Omental fat pad (tissue), 4 donors: ENCODE measurements around the gene SMARCD2. TPM values are rescaled to one million over a fixed set of nuclear protein-coding genes. Genes with fewer than 3 reads are reported as not detected.

Experiments used
- ATAC-seq: fragments of 150-250 bp; one replicate; pipeline ENCODE4 v1.9.1; 2016; ENCODE audit warnings: mild to moderate bottlenecking, moderate library complexity; ENCODE audit not compliant: low FRiP score
- DNase-seq: peaks from one replicate; pipeline ENCODE4 v3.0.0-alpha.2; 2019; ENCODE audit warnings: low spot score
- CTCF ChIP-seq, 3 donors: fragments of 450-650 bp; IDR thresholded peaks; one replicate each; pipeline ENCODE4 v1.5.1; 2016 to 2017; ENCODE audit warnings: antibody characterized with exemption in 3 of 3, mild to moderate bottlenecking in 3 of 3, moderate library complexity in 2 of 3
- small RNA-seq: library from RNA; depleted of rRNA; stranded (forward); fragments of <200 nt; gene quantifications from one replicate; pipeline ENCODE3, GENCODE V24; 2016
- total RNA-seq, 4 donors: library from RNA; depleted of rRNA; stranded (reverse); fragments of >200 nt; gene quantifications; one replicate each; pipeline ENCODE4 v1.1.0, GENCODE V29; 2016

SMARCD2 gene
- total RNA-seq, 4 donors from 2014 or later = 77.5 to 246 (median 109) TPM

- DNase-seq (no peak), ATAC-seq (no peak)
- TF ChIP-seq CTCF (IDR thresholded peaks at IDR 0.05) = no peak
Observed at GRCh38 chr17:63786971-63787711, 55.3 kb downstream of the SMARCD2 start.

- no peak for TF ChIP-seq CTCF (IDR thresholded peaks at IDR 0.05)
- ATAC-seq = no peak
- no peak for DNase-seq
Observed at GRCh38 chr17:63786117-63786516, 56.4 kb downstream of the SMARCD2 start.

- no peak for DNase-seq
- no peak for TF ChIP-seq CTCF (IDR thresholded peaks at IDR 0.05)
- no peak for ATAC-seq
Observed at GRCh38 chr17:63785556-63785955, 56.9 kb downstream of the SMARCD2 start.

- ATAC-seq = no peak
- DNase-seq = no peak
- TF ChIP-seq CTCF (IDR thresholded peaks at IDR 0.05) = no peak
Observed at GRCh38 chr17:63783522-63783921, 59.0 kb downstream of the SMARCD2 start.

Small RNA genes within 50 kb of the gene (small RNA-seq; reads per million reads assigned to genes)
- not detected for gene AC040958.1

Other genes starting within 250 kb of the SMARCD2 start
- 10 to 100 TPM in 2 of 4 donors, 1 to 10 TPM in 2; 8.5 to 12.0 (median 10.1) TPM for gene TACO1, start 241.8 kb downstream of the SMARCD2 start, total RNA-seq
- gene MAP3K3, start 220.3 kb downstream of the SMARCD2 start, total RNA-seq = 10 to 100 TPM; 47.0 to 89.8 (median 53.7) TPM
- 10 to 100 TPM in 2 of 4 donors, 1 to 10 TPM in 2; 4.4 to 44.9 (median 16.5) TPM for gene LIMD2, start 142.6 kb downstream of the SMARCD2 start, total RNA-seq
- gene STRADA, start 100.9 kb downstream of the SMARCD2 start, total RNA-seq = 10 to 100 TPM; 16.5 to 32.3 (median 22.4) TPM
- 100 to 1,000 TPM in 1 of 4 donors, 10 to 100 TPM in 3; 59.2 to 103 (median 62.0) TPM for gene CCDC47, start 69.1 kb downstream of the SMARCD2 start, total RNA-seq
- gene DDX42, start 68.5 kb downstream of the SMARCD2 start, total RNA-seq = 100 to 1,000 TPM in 2 of 4 donors, 10 to 100 TPM in 2; 87.2 to 150 (median 112) TPM
- 100 to 1,000 TPM in 3 of 4 donors, 10 to 100 TPM in 1; 91.0 to 119 (median 103) TPM for gene PSMC5, start 15.3 kb downstream of the SMARCD2 start, total RNA-seq
- 10 to 100 TPM; 39.1 to 46.4 (median 40.4) TPM for gene FTSJ3, start 15.0 kb downstream of the SMARCD2 start, total RNA-seq
- not detected for gene CSH2, start 31.0 kb upstream of the SMARCD2 start, total RNA-seq
- gene GH2, start 39.3 kb upstream of the SMARCD2 start, total RNA-seq = not detected
- gene CSH1, start 53.9 kb upstream of the SMARCD2 start, total RNA-seq = not detected
- not detected for gene CSHL1, start 68.6 kb upstream of the SMARCD2 start, total RNA-seq
- gene GH1, start 76.2 kb upstream of the SMARCD2 start, total RNA-seq = not detected
- 10 to 100 TPM in 1 of 4 donors, 1 to 10 TPM in 3; 4.0 to 15.8 (median 6.0) TPM for gene CD79B, start 89.6 kb upstream of the SMARCD2 start, total RNA-seq
- 10 to 100 TPM in 3 of 4 donors, 1 to 10 TPM in 1; 7.0 to 43.3 (median 15.1) TPM for gene SCN4A, start 130.2 kb upstream of the SMARCD2 start, total RNA-seq
- 1 to 10 TPM in 1 of 4 donors, under 1 TPM in 3; 0.19 to 1.1 (median 0.55) TPM for gene PRR29, start 155.7 kb upstream of the SMARCD2 start, total RNA-seq
- 100 to 1,000 TPM in 3 of 4 donors, 10 to 100 TPM in 1; 57.7 to 252 (median 137) TPM for gene ICAM2, start 177.9 kb upstream of the SMARCD2 start, total RNA-seq